ENCODE results near the gene IL34.

DNA sequence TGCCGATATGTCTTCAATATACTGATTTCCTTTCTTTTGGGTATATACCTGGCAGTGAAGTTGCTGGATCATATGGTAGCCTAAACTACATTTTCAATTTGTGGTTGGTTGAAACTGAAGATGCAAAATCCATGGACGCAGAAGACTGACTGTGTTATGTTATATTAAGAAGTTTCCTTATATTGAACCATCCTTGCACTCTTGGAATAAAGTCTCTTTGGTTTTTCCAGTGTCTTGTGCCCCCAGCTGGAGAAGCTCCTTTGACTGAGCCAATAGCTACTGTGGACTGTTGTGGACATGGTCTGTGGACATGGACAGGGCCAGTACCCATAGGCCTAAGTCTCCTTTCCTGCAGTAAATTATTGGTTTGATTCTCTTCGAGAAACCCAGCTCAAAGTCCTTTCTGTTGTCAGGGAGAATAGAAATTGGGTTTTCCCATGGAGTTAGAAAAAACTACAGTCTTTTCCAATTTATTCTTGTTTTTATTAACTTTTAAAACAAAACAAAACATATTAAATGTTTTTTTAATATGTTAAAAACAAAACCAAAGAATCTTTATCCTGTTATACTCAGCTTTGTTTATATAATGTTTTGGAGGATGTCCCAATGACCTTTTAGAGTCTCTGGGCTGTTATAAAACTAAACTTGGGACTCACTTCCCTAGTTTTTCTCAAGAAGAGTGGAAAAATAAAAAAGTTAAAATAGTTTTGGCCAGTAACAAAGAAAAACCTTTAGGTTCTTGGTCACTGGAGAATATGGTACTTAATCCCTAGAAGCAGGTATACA is 15.2 kb upstream of the IL34 start:
- TF ChIP-seq, protein P1, sequence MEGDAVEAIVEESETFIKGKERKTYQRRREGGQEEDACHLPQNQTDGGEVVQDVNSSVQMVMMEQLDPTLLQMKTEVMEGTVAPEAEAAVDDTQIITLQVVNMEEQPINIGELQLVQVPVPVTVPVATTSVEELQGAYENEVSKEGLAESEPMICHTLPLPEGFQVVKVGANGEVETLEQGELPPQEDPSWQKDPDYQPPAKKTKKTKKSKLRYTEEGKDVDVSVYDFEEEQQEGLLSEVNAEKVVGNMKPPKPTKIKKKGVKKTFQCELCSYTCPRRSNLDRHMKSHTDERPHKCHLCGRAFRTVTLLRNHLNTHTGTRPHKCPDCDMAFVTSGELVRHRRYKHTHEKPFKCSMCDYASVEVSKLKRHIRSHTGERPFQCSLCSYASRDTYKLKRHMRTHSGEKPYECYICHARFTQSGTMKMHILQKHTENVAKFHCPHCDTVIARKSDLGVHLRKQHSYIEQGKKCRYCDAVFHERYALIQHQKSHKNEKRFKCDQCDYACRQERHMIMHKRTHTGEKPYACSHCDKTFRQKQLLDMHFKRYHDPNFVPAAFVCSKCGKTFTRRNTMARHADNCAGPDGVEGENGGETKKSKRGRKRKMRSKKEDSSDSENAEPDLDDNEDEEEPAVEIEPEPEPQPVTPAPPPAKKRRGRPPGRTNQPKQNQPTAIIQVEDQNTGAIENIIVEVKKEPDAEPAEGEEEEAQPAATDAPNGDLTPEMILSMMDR (IDR thresholded peaks at IDR 0.05; ENCODE audit: poor library complexity, severe bottlenecking): no peak
- TF ChIP-seq RAD21 (conservative IDR thresholded peaks at IDR 0.05): no peak
- no peak for TF ChIP-seq EZH2 (IDR thresholded peaks at IDR 0.05; ENCODE audit: borderline replicate concordance, insufficient read depth, low read length, poor library complexity, severe bottlenecking)
- no peak for TF ChIP-seq TAF1 (IDR thresholded peaks at IDR 0.05; ENCODE audit: low read depth)
- TF ChIP-seq EP300 (conservative IDR thresholded peaks at IDR 0.05; ENCODE audit: poor library complexity, severe bottlenecking): no peak

Measured in neural cell (in vitro differentiated cells).